ENCODE results near the gene XRN1. TPM values are rescaled to one million over a fixed set of nuclear protein-coding genes. Genes with fewer than 3 reads are reported as not detected.
"Not testable (repeated sequence)": the region's sequence is repeated elsewhere in the genome, so short reads cannot be mapped to it uniquely, and the experiment has no call there.

XRN1 gene
- total RNA-seq, 2 experiments from 2014 or later: 85.7 to 97.6 TPM

- Histone ChIP-seq H3K4me1 (ENCODE audit: insufficient read depth, low read length) (no peaks in the 10 kb centered on the region), H3K9me3 (ENCODE audit: control insufficient read depth in 1 of 2, insufficient read depth in 1 of 2, low read length in 2 of 2) (no peaks in the 10 kb centered on the region), H3K36me3 (ENCODE audit: insufficient read depth, low read length) (peaks cover 34% of the 10 kb centered on the region), H3K27me3 (ENCODE audit: control insufficient read depth in 1 of 2, insufficient read depth in 2 of 2, low read length in 2 of 2) (no peaks in the 10 kb centered on the region), H3K4me3 (ENCODE audit: low read length) (no peak overlapping the region), H3K27ac (ENCODE audit: low read depth in 1 of 2, low read length in 2 of 2) (no peak overlapping the region)
- no peak for TF ChIP-seq CTCF (IDR thresholded peaks at IDR 0.05)
- Mint-ChIP-seq H3K9me3 (no peaks in the 10 kb centered on the region), H3K4me3 (no peak overlapping the region), H3K27ac (no peak overlapping the region), H3K27me3 (no peaks in the 10 kb centered on the region), H3K36me3 (ENCODE audit: low read depth) (peaks cover 76% of the 10 kb centered on the region), H3K4me1 (ENCODE audit: low read depth) (no peaks in the 10 kb centered on the region)
- intact Hi-C loops (cut with DNase I, micrococcal nuclease): no loop called here
- ChIA-PET CTCF (no interaction called here), POLR2A (no interaction called here)
- DNase-seq: no peak
- no peak for ATAC-seq (ENCODE audit: poor library complexity)
Observed at GRCh38 chr3:142319094-142319493, 128.7 kb downstream of the XRN1 start.

- H3K4me1 ChIP-seq (ENCODE audit: insufficient read depth, low read length): no peaks in the 10 kb centered on the region
- H3K27ac Mint-ChIP-seq: no peak overlapping the region
- ATAC-seq (ENCODE audit: poor library complexity) (no peak), DNase-seq (no peak)
- intact Hi-C loops (cut with DNase I, micrococcal nuclease): no loop called here
- no peak overlapping the region for H3K27ac ChIP-seq (ENCODE audit: low read depth in 1 of 2, low read length in 2 of 2)
- peaks cover 79% of the 10 kb centered on the region for H3K36me3 Mint-ChIP-seq (ENCODE audit: low read depth)
- no peak overlapping the region for H3K4me3 ChIP-seq (ENCODE audit: low read length)
- ChIA-PET CTCF (no interaction called here), POLR2A (no interaction called here)
- no peaks in the 10 kb centered on the region for H3K9me3 ChIP-seq (ENCODE audit: control insufficient read depth in 1 of 2, insufficient read depth in 1 of 2, low read length in 2 of 2)
- no peak for TF ChIP-seq CTCF (IDR thresholded peaks at IDR 0.05)
- no peaks in the 10 kb centered on the region for H3K9me3 Mint-ChIP-seq
- no peak overlapping the region for H3K4me3 Mint-ChIP-seq
- H3K4me1 Mint-ChIP-seq (ENCODE audit: low read depth): no peaks in the 10 kb centered on the region
- no peaks in the 10 kb centered on the region for H3K27me3 Mint-ChIP-seq
- peaks cover 42% of the 10 kb centered on the region for H3K36me3 ChIP-seq (ENCODE audit: insufficient read depth, low read length)
- H3K27me3 ChIP-seq (ENCODE audit: control insufficient read depth in 1 of 2, insufficient read depth in 2 of 2, low read length in 2 of 2): no peaks in the 10 kb centered on the region
Observed at GRCh38 chr3:142318331-142318730, 129.5 kb downstream of the XRN1 start.

GRCh38 chr3:142315978-142316388, 131.9 kb downstream of the XRN1 start:
- H3K27ac ChIP-seq (ENCODE audit: low read depth in 1 of 2, low read length in 2 of 2); CTCF ChIA-PET; H3K9me3 Mint-ChIP-seq; H3K27me3 Mint-ChIP-seq; H3K4me1 Mint-ChIP-seq (ENCODE audit: low read depth); H3K9me3 ChIP-seq (ENCODE audit: control insufficient read depth in 1 of 2, insufficient read depth in 1 of 2, low read length in 2 of 2); H3K27me3 ChIP-seq (ENCODE audit: control insufficient read depth in 1 of 2, insufficient read depth in 2 of 2, low read length in 2 of 2); intact Hi-C loops (cut with DNase I, micrococcal nuclease); DNase-seq; H3K4me3 ChIP-seq (ENCODE audit: low read length); H3K4me3 Mint-ChIP-seq; ATAC-seq (ENCODE audit: poor library complexity); H3K4me1 ChIP-seq (ENCODE audit: insufficient read depth, low read length): not testable (repeated sequence)
- H3K36me3 ChIP-seq (ENCODE audit: insufficient read depth, low read length): peaks cover 65% of the 10 kb centered on the region
- Mint-ChIP-seq H3K36me3 (ENCODE audit: low read depth) (peaks cover 82% of the 10 kb centered on the region), H3K27ac (peak overlapping the region; percentile 27)
- POLR2A ChIA-PET: interaction anchor here (0.6 kb wide), 1 partner anchor 11 kb away, joined by 5 read pairs; no protein-coding TSS in a partner anchor

GRCh38 chr3:142315083-142315482, 132.8 kb downstream of the XRN1 start:
- H3K27me3 ChIP-seq (ENCODE audit: control insufficient read depth in 1 of 2, insufficient read depth in 2 of 2, low read length in 2 of 2): no peaks in the 10 kb centered on the region
- ATAC-seq (ENCODE audit: poor library complexity) (no peak), DNase-seq (no peak)
- TF ChIP-seq CTCF (IDR thresholded peaks at IDR 0.05): no peak
- H3K27ac Mint-ChIP-seq: no peak overlapping the region
- POLR2A ChIA-PET: no interaction called here
- CTCF ChIA-PET: interaction anchor here (1.1 kb wide), 1 partner anchor 400 kb away, joined by 5 read pairs; no protein-coding TSS in a partner anchor
- no peak overlapping the region for H3K4me3 Mint-ChIP-seq
- no peaks in the 10 kb centered on the region for H3K4me1 ChIP-seq (ENCODE audit: insufficient read depth, low read length)
- H3K9me3 ChIP-seq (ENCODE audit: control insufficient read depth in 1 of 2, insufficient read depth in 1 of 2, low read length in 2 of 2): no peaks in the 10 kb centered on the region
- no peaks in the 10 kb centered on the region for H3K4me1 Mint-ChIP-seq (ENCODE audit: low read depth)
- H3K36me3 ChIP-seq (ENCODE audit: insufficient read depth, low read length): peaks cover 73% of the 10 kb centered on the region
- H3K27ac ChIP-seq (ENCODE audit: low read depth in 1 of 2, low read length in 2 of 2): no peak overlapping the region
- peaks cover 83% of the 10 kb centered on the region for H3K36me3 Mint-ChIP-seq (ENCODE audit: low read depth)
- H3K27me3 Mint-ChIP-seq: no peaks in the 10 kb centered on the region
- intact Hi-C loops (cut with DNase I, micrococcal nuclease): no loop called here
- no peak overlapping the region for H3K4me3 ChIP-seq (ENCODE audit: low read length)
- H3K9me3 Mint-ChIP-seq: no peaks in the 10 kb centered on the region
